ENCODE results near the gene DCC. TPM values are rescaled to one million over a fixed set of nuclear protein-coding genes. Genes with fewer than 3 reads are reported as not detected.

Gene DCC
- total RNA-seq, 1 donor from 2014 or later, result not detected

DNA sequence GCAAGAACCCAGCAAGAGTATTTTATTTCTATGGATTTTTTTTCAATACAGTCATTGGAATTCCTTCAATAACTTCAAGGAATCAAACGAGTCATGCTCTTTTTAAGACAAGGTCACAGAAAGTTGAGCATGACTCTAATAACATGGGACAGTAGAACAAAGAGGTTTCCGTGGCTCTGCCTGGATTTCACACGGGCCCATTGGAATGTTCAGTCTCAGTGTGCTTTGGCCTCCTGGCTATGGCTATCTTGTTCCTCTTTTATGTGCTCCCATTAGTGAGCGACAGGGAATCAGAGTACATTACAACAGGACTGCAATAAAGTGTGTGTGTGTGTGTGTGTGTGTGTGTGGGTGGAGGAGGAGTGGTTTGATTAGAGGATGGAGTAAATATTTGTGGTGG, 312.4 kb downstream of the DCC start:
- intact Hi-C loops (cut with DNase I), result no loop called here
- no peak for DNase-seq (ENCODE audit: low spot score)

DNA sequence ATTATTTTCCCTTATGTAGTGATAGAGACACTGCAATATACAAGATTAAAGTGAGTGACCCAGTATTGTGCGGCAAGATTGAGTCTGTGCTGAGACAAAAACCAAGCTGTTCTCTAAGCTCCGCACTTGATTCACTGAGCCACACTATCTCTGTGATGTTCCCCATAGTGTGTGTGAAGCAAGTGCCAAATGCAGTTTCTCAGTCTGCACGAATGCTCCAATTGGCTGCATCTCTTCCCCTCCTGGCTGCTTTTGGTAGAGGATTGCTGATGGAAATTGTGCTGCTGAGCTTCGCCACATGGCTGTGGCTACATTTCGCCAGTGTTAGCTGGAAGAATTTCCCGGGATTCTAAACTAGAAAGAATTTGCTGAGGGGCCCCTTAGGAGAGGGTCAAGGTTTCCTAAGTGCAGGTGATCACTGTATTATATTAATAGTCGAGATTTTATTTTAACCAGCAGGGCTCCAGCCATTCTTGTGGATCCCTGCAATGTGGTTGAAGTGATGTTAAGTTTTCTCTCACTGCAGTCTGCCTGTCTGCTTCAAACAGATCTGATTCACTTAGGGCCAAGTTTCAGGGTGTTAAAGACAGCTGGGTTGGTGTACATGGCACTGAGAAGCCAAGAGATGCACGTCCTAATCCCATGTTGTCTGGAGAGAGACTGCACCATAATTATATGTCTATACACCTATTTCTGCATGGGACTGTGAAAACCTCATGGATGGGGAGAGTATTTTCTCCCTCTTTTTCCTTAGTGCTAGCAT, 317.2 kb downstream of the DCC start:
- intact Hi-C loops (cut with DNase I), result no loop called here
- DNase-seq (ENCODE audit: low spot score), result no peak

DNA sequence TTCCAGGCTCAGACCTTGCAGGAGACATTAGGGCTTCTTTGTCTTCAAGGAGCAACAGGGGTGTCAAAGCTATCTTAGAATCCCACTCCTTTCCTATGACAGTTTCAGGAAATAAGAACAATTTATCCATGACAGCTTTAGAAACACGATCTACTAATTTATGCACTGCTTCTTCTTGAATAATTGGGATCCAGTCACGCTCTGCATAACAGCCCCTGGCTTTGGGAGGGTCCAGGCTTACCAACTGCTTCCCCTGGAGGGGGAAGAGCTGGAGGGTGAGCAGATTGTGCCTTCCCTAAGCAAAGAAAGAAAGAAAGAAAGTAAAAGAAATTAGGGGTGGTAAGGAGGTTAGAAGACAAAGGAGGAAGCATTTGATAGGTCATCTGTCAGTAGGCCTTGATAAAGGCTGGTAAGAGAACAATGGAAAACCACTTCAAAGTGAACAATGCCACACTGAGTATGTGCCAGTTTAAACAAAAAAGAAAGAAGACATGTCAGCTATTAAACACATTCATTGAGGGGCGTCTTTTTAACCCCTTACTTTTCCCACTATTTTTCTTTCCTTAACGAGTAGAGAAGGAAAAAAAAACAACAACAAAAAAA, 327.6 kb downstream of the DCC start:
- no peak for DNase-seq (ENCODE audit: low spot score)
- intact Hi-C loops (cut with DNase I), result no loop called here

DNA sequence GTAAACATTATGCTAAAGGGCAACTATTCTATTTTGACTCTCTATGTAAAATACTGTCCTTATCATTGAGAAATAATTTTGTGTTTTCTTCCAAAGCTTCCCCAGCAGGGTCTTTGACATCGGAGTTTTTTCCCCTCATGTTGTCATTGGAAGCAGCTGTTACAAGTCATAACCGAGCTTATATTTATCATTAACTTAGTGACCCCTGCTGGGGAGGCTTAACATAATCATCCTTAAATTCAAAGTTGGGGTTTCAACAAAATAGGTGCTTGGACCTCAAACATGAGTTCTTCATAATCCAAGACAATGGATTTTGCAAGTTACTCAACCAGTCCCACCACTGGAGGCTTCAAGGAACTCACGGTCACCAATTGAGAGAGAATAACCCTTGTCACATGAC, 330.9 kb downstream of the DCC start:
- intact Hi-C loops (cut with DNase I), result no loop called here
- no peak for DNase-seq (ENCODE audit: low spot score)

DNA sequence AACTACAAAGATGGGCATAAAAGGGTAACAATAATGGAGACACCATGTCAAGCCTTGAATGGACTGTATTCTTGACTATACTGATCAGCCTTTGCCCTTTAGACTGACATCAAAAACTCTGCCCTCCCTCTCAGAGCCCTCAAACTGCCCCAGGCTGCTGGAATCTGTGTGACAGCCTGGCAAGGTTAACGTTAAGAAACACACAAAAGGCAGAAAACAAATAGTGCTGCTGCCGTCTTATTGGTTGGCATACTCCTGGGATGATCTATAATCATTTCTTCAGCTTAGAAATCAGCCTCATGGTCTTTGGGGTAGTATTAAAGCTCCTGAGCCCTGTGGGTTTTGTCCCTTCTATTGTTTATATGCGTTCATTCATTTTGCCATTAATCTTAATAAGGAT, 338.0 kb downstream of the DCC start:
- DNase-seq (ENCODE audit: low spot score), result no peak
- intact Hi-C loops (cut with DNase I), result no loop called here

DNA sequence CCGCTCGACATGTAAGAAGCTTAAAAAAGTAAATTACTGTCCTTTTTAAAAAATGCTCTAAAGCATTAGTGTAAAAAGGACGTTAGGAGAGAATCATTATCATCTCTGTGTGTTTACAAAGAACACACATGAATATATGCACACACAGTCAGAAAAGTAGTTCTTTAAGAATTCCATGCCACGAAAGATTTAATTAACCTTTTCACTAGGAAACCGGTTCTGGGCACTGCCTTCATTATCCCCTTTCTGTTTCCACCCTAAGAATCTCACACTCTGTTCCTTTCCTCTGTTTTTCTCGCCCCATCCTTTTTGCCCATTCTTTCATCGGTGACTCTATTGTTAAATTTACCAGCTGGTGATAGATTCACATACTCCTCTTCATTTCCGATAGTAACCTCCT, 338.6 kb downstream of the DCC start:
- intact Hi-C loops (cut with DNase I), result no loop called here
- DNase-seq (ENCODE audit: low spot score), result no peak

DNA sequence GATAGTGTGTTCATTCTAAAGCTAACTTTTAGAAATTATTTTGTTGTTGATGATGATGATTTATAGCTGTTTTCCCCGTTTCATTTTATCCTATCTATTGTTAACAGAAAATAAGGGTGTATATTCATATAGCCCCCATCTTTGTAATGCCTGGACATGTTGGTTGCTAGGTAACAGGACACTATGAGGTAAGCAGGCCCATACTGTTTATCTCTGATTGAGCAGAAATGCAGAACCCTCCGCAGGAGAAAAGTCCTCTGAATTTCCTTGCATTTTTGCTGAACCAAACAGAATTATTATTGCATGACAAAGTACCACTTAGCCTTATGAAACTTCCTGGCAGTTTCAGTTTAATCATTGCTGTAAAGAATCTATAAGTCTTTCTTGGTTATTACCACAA, 339.4 kb downstream of the DCC start:
- intact Hi-C loops (cut with DNase I), result no loop called here
- DNase-seq (ENCODE audit: low spot score), result no peak

DNA sequence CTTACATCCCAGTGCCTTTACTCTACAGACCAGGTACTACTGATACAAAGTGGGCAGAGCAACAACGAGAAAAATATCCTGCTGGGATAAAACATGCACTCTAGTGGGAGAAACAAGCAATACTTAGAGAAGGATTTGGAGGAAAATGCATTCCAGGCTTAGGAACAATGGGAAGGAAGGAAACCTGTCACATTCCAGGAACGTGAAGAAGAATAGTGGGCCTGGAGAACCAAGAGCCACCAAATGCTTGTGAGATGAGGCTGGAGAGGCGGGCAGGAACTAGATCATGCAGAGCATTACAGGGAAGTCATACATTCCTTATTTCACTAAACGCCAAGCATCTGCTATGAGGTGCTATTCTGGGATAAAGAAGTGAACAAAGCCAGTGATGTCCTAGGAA, 342.3 kb downstream of the DCC start:
- intact Hi-C loops (cut with DNase I), result no loop called here
- no peak for DNase-seq (ENCODE audit: low spot score)

DNA sequence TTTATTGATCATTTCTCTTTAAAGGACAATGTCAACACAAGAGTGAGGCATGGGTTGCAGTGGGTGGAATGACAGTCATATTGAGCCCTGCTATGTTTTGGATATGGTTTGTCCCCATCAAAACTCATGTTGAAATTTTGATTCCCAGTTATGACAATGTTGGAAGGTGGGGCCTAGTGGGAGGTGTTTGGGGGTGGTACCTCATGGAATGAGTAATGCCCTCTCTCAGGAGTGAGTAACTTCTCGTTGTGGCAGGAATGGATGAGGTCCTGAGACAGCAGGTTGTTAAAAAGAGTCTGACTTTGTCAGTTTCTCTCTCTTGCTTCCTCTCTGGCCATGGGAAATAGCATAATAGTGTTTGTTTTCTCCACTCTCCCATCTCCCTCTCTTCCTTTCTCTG, 345.3 kb downstream of the DCC start:
- DNase-seq (ENCODE audit: low spot score), result no peak
- intact Hi-C loops (cut with DNase I), result no loop called here

DNA sequence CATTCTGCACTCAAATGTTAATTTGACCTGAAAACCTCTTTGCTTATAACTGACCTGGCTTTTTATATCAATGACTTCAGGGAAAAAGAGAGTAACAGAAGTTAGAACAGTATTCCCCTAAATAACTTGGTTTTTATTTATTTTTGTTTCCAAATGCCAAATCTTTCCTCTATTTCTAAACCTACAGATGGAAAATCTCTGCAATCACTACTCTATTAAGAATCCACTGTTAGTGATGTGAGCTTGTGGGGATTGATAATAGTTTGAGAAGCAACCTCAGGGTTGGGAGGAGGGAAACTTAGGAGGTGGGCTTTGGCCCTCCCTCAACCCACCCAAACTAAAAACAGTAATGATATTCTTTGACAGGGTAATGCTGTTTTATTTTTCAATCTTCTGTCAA, 351.8 kb downstream of the DCC start:
- no peak for DNase-seq (ENCODE audit: low spot score)
- intact Hi-C loops (cut with DNase I), result no loop called here

DNA sequence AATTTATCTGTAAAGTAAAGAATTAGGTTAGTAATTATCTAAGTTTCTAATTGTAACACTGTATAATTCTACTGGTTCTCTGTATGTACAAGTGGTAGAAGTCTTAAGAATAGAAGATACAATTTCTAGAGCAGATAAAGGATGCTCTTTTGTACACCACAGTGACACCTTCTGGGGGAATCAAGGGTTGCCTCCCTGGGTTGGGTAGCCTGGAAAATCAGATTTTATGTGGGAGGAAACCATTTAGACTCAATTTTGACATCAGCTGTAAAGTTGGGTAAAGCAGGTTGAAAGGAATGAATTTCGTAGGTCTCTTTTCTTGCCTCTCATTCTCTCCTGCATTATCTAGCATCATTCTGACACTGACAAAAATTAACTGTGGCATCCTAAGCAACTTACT, 354.8 kb downstream of the DCC start:
- DNase-seq (ENCODE audit: low spot score), result no peak
- intact Hi-C loops (cut with DNase I), result no loop called here

DNA sequence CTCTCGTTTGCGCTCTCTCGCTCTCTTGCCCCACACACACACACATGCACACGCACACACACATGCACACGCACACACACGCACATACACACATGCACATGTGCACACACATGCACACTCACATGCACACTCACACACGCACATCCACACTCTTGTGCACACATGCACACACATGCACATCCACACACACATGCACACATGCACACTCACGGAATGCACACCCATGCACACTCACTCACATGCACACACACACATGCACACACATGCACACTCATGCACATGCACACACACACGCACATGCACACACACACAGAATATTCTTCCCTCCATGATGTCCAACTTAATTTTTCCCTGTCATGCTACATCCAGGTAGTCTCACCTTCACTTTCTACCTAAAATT, 360.1 kb downstream of the DCC start:
- intact Hi-C loops (cut with DNase I), result no loop called here
- DNase-seq (ENCODE audit: low spot score), result no peak

DNA sequence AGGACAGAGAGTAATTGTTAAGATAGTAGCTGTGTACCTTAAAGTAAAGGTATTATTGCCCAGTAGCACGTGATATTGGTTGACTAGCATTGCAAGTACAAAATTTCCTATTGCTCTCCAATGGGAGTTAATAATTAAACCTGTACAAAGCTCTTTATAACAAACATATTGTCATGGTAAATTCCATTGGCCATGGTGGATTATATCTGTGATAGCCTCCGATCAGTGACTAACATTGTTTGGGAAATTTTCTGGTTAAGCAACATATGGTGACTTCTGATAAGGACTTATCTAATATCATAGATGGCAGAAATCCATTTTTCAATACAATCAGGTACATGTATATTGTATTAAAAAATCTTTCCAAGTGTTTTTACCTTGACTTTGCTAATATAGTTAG, 360.8 kb downstream of the DCC start:
- intact Hi-C loops (cut with DNase I), result no loop called here
- DNase-seq (ENCODE audit: low spot score), result no peak

DNA sequence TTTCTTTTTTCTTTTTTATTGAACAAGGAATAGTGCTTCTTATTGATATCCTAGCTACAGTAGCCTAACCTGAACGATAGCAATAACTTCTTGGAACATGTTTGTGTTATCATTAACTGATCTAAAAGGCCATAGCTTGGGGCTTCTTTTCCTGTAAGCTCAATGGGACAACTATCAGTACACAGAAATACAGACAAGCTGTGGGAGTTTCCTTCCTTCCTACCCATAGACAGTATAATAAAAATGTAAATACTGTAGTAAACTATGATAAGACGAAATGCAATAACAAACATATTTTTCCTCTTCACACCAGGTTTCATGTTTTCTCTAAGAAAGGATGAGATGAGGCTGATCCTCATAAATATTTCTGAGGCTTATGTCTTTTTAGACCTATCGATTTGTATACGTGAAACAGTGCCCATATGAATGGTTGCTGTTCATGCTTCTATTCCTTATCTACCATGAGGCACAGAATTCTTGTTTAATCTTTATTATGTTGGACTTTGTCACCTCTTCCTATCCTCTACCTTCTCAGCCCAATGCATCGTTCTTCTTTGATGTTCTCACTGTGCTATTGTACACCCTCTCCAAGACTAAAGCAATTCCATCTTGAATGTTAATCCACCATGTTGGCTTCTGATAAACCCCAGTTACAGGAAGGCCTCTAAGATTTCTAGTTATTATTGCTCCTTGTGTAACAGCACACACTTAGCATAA, 361.4 kb downstream of the DCC start:
- intact Hi-C loops (cut with DNase I), result no loop called here
- no peak for DNase-seq (ENCODE audit: low spot score)

DNA sequence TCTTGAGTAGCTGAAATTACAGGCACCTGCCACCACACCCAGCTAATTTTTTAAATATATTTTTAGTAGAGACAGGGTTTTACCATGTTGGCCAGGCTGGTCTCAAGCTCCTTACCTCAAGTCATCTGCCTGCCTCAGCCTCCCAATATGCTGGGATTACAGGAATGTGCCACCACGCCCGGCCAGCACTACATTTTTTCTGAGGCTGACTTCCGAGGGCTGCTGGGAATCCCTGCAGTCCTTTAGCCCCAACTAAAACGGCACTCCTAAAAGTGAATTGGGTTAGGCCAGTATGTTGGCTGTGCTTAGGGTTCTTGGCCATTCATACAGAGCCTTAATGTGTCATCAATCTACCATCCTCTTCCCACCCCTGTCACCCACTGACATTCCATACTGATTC, 375.4 kb downstream of the DCC start:
- intact Hi-C loops (cut with DNase I), result no loop called here
- DNase-seq (ENCODE audit: low spot score), result no peak

DNA sequence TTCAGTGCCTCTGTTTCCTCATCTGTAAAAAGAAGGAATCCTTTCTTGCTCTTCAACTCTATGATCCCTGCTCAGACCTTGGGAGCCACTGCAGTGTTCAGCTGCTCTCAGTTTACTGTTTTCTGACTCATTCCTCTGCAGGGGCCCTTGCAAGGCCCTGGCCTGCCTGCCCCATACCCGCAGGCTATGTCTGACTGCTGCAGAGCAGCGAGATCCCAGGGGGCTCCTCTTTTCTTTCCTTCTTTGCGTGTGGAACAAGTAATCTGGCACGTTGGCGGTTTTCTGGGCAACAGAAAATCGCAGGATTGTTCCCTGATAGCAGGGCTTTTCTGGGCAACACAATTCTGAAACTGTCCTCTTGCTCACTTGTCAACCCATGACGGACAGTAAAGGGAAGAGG, 376.0 kb downstream of the DCC start:
- no peak for DNase-seq (ENCODE audit: low spot score)
- intact Hi-C loops (cut with DNase I), result no loop called here

DNA sequence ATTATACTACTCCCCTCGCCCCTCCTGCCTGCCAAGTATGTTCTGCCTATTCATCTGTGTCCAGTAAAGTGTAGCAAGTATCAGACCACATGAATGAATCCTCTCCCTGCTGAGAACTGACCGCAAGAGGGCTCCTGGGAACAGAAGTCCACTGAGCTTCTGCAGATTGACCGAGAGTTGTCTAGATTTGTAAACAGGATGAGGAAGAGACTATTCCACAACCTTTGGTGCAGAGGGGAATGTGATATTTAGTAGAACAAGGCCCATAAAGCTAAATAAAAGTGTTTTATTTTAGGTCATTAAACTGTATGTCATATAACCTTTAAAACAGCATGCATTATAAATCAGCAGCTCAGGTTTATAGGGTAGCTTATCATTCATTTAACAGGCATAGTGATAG, 377.0 kb downstream of the DCC start:
- DNase-seq (ENCODE audit: low spot score), result no peak
- intact Hi-C loops (cut with DNase I), result no loop called here

DNA sequence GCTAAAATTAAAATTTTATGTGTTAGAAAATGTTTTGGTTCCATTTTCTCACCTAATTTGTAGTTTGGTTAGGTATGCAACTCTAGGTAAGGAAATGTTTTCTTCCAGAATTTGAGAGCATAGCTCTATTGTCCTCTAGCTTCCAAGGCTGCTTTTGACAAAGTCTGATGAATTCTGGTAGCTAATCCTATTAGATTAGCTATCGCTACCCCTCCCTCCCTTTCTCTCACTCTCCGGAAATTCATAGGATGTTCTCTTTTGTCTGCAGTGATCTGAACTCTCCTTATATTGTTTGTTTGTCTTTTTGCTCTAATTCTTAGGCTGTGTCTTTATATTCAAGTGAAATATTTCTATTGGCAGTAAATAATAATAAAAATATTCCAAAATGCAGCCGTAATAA, 382.9 kb downstream of the DCC start:
- intact Hi-C loops (cut with DNase I), result no loop called here

DNA sequence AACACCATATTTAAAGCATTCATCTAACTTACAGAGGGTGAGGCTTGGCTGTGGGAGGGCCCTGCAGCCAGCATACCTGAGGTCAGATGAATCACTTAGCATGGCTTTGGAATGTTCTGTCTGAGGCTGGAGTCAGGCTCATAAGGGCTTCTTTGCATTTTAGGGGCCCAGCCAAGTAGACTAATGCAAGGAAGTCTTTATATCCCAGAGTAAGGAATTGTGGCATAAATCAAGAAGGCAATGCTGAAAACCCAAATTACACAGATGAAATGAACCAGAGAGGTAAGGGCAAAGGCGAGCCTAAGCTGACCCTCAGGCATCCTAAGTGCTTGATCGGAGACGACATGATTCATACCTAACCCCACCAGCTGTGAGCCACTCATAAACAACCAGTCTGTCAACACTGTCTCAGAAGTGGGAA, 383.6 kb downstream of the DCC start:
- DNase-seq (ENCODE audit: low spot score), result no peak
- intact Hi-C loops (cut with DNase I), result no loop called here

More for the DNA sequence above, 382.9 kb downstream of the DCC start:
- DNase-seq (ENCODE audit: low spot score), result no peak

DNA sequence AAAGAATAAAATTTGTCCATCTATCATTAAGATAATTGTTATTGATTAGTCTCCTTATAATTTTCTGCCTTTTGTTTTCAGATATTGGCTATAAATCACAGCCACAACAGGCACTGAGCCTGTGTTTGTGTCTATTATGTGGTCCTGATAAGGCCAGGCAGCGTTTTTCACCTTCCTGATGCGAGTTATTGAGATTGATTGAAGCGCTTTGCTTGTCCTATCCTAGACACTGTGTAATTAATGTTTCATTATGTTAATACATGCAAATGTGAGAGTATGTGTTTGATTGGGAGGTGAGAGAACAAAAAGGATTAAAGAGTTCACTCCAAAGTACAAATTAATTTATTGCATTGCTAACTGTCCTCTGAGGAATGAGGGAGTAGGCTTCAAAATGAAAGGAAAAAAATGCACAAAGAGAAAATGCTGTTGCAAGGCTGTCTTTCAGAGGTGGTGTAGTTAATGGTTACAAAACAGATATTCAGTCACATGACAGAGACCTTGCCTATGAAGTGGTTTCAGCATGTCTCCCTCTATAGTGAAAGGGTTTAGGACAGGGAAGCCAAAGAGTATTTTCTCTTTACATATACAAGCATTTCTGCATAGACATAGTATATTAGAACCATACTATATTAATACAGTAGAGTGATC, 391.1 kb downstream of the DCC start:
- no peak for DNase-seq (ENCODE audit: low spot score)
- intact Hi-C loops (cut with DNase I), result no loop called here

DNA sequence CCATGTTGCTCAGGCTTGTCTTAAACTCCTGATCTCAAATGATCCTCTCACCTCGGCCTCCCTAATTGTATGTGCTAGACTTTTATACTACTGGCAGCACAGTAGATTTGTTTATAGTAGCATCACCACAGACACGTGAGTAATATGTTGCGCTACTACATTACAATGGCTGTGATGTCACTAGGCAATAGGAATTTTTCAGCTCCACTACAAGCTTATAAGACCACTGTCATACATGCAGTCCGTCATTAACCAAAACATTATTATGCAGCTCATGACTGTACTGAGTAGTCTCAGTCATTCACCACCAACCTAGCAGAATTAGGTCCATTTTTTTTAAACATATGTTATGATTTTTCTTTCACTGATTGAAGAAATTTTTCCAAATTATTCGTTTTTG, 398.9 kb downstream of the DCC start:
- no peak for DNase-seq (ENCODE audit: low spot score)
- intact Hi-C loops (cut with DNase I), result no loop called here

Measured in cardiac septum (tissue), 1 donor.